ENCODE results near the gene EPAS1. TPM values are rescaled to one million over a fixed set of nuclear protein-coding genes. Genes with fewer than 3 reads are reported as not detected.

EPAS1 gene
- total RNA-seq, 1 donor from 2014 or later, result 1,738 TPM

- DNase-seq (ENCODE audit: low spot score in 2 of 2), result no peak
- H3K9me3 ChIP-seq, result no peaks in the 10 kb centered on the region
- H3K4me1 ChIP-seq, result peaks cover 0 to 11% of the 10 kb centered on the region in 2 donors
- H3K27me3 ChIP-seq, result no peaks in the 10 kb centered on the region
- no peak overlapping the region for H3K4me3 ChIP-seq
- no peak overlapping the region for H3K27ac ChIP-seq
- no peaks in the 10 kb centered on the region for H3K36me3 ChIP-seq
- intact Hi-C loops (cut with DNase I), result no loop called here
- no peak for TF ChIP-seq CTCF (IDR thresholded peaks at IDR 0.05)
Observed at GRCh38 chr2:46410273-46411244, 113.4 kb downstream of the EPAS1 start.

DNA sequence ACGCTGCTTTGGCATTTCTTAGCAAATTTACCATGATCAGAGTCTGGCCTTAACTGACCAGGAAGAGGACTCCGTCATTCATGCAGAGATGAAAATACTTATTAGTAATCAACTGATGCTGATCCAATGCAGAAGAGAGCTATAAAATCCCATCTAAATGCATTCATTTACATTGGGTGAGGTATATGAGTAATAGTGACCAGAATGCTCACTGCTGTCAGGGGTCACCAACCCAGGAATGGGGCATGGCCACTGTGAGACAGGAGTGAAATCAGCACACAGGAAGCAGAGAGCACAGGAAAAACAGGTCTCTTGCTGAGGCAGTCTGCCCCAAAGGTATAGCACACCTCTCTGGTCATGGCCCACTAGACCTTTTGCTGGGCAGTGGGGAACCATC lies 114.0 kb downstream of the EPAS1 start:
- no peaks in the 10 kb centered on the region for H3K36me3 ChIP-seq
- TF ChIP-seq CTCF (IDR thresholded peaks at IDR 0.05), result no peak
- DNase-seq (ENCODE audit: low spot score in 2 of 2), result no peak
- H3K4me3 ChIP-seq, result no peak overlapping the region
- no peak overlapping the region for H3K27ac ChIP-seq
- H3K27me3 ChIP-seq, result no peaks in the 10 kb centered on the region
- H3K9me3 ChIP-seq, result peaks cover 0 to 3% of the 10 kb centered on the region in 2 donors
- intact Hi-C loops (cut with DNase I), result no loop called here
- peaks cover 0 to 11% of the 10 kb centered on the region in 2 donors for H3K4me1 ChIP-seq

- no peak for TF ChIP-seq CTCF (IDR thresholded peaks at IDR 0.05)
- Histone ChIP-seq H3K36me3 (no peaks in the 10 kb centered on the region), H3K27ac (no peak overlapping the region), H3K4me3 (no peak overlapping the region), H3K9me3 (peaks cover 0 to 10% of the 10 kb centered on the region in 2 donors), H3K27me3 (no peaks in the 10 kb centered on the region), H3K4me1 (peaks cover 0 to 11% of the 10 kb centered on the region in 2 donors)
- intact Hi-C loops (cut with DNase I), result no loop called here
- no peak for DNase-seq (ENCODE audit: low spot score in 2 of 2)
Observed at GRCh38 chr2:46411985-46412384, 114.8 kb downstream of the EPAS1 start.

DNA sequence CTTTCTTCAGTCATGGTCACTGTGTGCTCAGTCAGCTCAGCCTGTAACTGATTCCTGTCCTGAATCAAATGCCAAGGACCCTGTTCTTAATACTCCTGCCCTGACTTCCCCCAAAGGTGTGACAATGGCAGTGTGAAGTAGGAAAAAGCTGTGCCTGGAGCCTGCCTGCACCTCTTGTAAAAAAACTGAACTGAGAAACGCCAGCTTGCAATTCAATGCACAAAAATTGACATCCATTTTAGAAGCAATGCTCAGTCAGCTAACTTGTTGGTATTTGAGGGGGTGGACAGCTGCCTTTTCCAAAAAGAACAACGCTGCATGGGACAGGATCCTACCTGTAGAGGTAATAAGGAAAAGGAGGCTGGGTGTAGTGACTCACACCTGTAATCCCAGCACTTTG lies 115.9 kb downstream of the EPAS1 start:
- Histone ChIP-seq H3K27ac (no peak overlapping the region), H3K9me3 (peaks cover under 1 to 14% of the 10 kb centered on the region in 2 donors), H3K27me3 (no peaks in the 10 kb centered on the region), H3K4me3 (no peak overlapping the region), H3K36me3 (no peaks in the 10 kb centered on the region), H3K4me1 (peaks cover 0 to 11% of the 10 kb centered on the region in 2 donors)
- no peak for TF ChIP-seq CTCF (IDR thresholded peaks at IDR 0.05)
- no peak for DNase-seq (ENCODE audit: low spot score in 2 of 2)
- intact Hi-C loops (cut with DNase I), result no loop called here

- Histone ChIP-seq H3K36me3 (no peaks in the 10 kb centered on the region), H3K27ac (no peak overlapping the region), H3K27me3 (no peaks in the 10 kb centered on the region), H3K4me3 (no peak overlapping the region), H3K4me1 (peaks cover 0 to 8% of the 10 kb centered on the region in 2 donors), H3K9me3 (peaks cover 5 to 19% of the 10 kb centered on the region in 2 donors)
- DNase-seq (ENCODE audit: low spot score in 2 of 2), result no peak
- TF ChIP-seq CTCF (IDR thresholded peaks at IDR 0.05), result no peak
- intact Hi-C loops (cut with DNase I), result no loop called here
Observed at GRCh38 chr2:46413631-46414030, 116.4 kb downstream of the EPAS1 start.
